D341Med (cell line): Measurements from ENCODE around the gene OLFML1.
A peak's percentile ranks its signal among the peaks of the same experiment; 100 is the strongest.
"Not testable (repeated sequence)": the region's sequence is repeated elsewhere in the genome, so short reads cannot be mapped to it uniquely, and the experiment has no call there.

Experiments
- DNase-seq: peaks from one replicate; pipeline ENCODE4 v3.0.0; 2012; ENCODE audit warnings: low spot score

The OLFML1 gene

DNA sequence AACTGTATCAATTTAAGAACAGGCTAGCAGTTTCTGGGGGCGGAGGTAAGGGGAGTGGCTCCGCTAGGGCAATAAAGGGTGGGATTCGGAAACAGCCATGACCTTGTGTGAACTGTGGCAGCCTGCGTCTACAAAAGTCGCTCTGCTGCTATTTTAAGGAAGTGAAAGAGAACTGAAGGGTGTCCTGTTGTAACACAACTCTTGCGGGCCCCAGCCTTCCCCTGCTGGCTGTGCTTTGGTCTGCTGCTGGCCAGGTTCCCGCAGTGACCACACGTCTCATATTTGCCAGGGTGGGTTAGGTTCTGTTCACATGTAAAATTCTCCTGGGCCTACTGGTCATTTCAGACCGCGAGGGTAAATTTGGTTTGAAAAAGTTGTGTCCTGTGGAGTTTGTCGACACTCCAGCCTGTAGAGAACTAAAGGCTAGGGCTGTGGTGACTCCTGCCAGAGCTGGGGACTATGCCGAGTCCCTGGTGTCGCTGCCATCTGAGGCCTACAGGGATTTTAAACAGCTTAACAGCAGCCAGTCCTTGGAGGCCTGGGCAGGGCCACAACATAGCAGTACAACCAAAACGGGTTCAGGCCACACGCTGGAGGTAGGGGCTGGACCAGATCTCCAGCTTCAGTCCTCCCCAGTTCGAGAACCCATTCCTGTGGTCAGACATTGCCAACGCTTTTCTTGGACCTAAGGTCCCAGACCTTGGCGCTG lies 27.4 kb downstream of the OLFML1 start:
- no peak for DNase-seq

DNA sequence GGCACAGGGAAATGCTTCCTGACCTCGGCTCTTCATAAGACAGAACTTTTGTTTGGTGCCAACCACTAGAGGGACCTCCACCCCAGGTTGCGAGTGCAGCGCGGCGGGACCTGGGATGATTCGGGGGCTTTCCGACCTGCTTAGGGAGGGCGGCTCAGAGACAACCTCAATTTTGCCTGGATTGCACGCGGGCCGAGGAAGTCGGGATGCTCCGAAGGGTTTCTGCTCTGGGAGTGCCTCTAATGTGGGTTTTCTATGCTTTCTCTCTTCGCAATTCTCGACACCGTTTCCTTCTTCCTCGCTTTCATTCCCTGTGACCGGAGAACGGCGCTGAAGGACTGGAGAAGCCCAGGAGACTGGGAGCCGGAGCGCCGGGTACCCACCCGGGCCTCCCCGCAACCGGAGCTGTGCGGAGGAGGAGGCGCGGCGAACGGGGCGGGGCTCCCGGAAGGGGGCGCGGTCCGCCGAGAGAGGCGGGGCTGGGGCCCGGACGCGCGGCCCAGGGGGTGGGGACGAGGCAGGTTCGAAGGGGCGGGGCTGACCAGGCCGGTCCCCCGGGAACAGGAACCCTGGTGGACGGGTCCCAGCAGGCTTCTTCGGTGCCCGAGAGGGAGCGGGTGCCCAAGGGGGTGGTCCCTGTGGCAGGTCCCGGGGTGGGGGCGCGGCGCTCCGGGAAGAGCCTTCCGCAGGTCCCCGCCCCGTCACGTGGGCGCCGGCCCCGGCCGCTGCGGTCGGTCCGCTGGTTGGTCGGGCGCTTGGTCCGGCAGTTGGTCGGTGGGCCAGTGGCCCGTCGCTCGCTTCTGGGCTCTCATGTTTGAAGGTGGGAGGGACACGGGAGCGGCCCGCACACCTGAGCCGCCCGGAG lies 28.2 kb downstream of the OLFML1 start, which contains the start of gene PPFIBP2:
TSS of gene PPFIBP2 (plus strand) at position 766 of the 865 bp plus-strand sequence. CDS start 35,477 bp downstream, outside the sequence.
- DNase-seq, result peak; percentile 88

DNA sequence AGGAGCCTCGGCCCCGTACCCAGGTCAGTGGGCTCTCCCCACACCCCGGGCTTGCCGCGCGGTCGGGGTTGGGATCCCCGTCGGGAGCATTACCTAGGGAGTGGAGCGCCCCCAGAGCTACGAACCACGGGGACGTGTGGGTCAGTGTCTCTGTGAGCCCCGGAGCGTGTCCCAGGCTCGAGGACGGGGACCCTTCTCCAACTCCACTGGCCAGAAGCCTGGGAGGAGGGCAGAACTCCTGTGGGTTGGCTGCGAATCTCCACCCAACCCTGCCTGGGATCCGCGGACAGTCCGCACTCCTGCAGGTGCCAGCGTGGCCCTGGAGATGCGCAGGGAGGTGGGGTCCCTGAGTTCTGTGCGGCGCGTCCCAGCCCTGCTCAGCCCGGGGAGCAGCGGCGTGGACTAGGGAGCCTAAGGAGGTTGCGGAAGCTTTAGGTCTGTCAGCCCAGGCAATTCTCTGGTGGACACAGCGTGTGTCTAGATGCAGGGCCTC lies 28.8 kb downstream of the OLFML1 start:
- peak; percentile 52 for DNase-seq

DNA sequence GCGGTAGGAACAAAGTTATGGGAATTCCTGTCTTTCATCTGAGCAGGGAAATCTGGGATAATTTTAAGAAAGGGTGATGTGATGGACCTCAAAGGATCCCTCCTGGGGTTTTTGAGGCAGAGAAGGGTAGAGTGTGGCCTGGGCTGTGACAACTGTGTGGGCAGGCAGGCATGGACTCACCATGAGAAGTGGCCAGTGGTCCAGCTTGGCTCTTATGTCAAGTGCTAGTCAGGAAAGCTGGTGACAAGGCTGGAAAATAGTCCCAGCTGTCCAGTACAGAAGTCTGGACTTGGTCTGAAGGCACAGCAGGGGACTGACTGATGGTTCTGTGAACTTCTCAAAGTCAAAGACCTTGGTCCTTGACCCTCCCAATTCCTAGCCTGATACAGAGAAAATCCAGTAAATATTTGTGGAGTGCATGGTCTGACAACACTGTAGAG lies 30.2 kb downstream of the OLFML1 start:
- DNase-seq, result no peak

DNA sequence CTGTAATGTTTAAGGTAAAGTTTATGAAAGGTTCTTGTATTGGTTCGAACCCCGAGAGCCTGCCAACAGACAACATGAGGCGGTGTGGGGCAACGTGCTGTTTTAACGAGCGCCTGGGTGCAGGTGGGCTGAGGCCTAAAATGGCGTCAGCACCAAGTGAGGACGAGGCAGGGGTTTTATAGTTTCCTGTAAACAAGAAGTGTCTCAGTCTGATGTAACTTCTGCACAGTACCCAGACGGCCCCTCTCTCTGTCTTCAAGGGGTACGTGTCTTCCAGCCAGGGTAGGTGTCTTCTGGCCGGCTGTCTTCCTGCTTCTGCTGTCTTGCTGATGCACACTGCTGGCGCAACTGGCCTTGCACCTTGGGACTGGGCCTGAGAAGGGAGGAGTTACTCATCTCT lies 31.2 kb downstream of the OLFML1 start:
- no peak for DNase-seq

DNA sequence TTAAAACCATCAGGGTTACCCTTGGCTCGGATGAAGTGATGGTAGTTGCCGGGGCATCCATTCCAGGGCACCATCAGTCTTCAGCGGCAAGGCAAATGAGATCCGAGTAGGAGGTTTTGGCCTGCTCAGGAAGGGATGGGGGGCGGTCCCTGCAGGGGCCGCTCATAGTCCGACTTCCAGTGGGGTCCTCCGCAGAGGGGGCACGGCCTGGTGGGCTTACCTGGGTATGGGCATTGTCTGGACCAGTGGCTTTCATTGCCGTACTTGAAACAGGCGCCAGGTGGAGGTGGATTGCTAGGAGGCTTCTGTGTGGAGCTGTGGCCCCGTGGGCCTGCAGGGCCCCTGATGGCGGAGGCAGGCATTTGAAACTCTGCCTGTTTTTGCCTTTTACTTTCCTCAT lies 32.4 kb downstream of the OLFML1 start:
- not testable (repeated sequence) for DNase-seq

DNA sequence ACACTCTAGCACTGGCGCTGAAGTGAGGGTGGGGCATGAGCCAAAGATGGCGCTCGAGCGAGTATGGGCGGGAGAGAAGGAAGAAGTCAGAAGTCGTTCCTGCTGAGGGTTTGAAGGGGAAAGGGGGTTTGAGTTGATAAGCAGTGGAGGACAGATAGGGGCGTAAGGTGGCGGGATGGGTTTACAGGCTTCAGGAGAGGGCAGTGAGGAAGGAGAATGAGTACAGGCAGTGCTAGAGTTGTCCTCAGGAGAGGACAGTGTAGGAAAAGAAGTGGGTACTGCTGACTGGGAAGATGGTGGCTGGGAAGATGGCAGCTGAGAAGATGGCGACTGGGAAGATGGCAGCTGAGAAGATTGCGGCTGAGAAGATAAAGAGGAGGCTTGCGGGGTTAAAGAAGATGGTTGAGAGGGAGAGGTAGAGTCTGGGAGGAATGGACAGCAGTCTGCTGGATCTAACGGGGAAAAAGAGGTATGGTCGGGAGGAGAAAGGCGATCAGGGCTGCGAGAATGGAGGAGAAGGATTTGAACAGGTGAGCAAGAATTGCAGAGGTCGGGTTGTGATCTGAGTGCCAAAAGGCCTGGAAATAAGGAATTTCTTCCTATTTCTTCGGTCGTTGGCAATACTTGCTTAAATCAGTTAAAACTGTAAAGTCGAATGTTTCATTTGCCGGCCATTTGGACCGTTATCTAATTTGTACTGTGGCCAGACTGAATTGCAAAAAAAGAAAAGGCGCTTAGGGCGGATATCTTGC lies 33.7 kb downstream of the OLFML1 start:
- DNase-seq, result no peak

DNA sequence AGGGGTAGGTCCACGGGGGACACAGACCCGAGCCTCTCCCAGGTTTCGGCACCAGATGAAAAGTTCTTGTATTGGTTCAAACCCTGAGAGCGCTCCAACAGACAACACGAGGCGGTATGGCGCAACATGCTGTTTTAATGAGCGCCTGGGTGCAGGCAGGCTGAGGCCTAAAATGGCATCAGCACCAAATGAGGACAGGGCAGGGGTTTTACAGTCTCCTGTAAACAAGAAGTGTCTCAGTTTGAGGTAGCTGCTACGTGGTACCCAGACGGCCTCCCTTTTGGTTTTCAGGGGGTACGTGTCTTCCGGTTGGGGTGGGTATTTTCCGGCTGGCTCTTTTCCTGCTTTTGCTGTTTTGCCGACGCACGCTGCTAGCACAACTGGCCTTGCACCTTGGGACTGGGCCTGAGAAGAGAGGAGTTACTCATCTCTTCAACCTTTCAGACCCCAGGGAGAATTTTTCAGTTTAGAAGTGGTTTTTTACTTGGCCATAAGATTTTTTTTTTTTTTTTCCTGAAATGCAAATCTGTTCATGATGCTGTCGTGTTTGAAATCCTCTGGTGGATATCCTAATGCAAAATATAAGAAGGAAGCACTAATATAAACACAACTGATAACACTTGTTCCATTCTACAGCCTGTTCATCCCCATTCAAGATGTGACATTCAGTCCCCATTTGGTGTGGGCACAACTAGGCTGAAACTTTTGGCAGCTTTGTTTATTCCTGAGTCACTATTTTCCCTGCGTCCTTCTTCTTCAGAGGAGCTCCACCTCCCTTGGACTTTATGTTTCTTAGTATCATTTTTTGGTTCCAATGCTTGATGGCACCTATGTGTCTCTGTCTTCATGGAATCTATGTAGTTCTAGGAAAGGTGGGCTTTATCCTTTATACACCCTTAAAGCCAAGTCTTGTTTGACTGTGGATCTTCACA lies 35.0 kb downstream of the OLFML1 start:
- DNase-seq, result no peak

DNA sequence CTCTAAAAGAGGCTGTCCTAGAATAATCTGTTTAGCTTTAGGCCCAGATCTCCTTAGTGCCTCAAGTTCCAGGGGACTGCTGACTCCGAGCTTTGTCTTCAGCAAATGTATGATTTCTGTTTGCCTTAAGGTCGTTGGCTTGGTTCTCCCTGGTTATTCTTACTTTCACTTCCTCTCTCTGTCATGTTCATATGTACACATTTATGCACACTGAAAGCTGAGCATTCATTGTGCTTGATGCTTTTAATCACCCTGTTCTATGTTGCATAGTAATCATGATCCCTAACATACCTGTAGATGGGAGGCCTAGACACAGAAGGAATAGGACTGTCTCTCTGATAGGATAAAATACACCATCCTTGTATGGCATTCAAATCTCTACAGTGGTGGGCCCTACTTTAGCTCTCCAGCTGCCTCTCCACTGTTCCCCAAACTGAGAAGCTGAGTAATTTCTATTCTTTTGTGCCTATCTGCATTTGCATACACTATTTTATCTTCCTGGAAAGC lies 35.7 kb downstream of the OLFML1 start:
- DNase-seq, result no peak

DNA sequence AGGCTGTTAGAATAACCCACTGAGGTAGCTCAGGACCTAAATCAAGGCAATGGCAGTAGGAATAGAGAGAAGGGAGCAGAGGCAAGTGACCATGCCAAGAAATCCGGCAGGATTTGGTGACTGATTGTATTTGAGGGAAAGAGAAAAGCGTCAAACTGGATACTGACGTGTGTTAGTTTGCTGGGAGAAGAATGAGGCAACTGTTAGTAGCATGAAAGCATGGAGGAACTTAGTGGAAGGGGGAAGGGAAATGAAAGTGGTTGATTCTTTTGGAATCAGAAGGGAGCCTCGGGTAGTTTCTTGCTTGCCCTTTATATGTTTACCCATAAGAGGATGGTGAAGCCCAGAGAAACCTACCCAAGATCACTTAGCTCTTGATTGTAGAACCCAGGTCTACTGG lies 36.8 kb downstream of the OLFML1 start:
- DNase-seq, result no peak

DNA sequence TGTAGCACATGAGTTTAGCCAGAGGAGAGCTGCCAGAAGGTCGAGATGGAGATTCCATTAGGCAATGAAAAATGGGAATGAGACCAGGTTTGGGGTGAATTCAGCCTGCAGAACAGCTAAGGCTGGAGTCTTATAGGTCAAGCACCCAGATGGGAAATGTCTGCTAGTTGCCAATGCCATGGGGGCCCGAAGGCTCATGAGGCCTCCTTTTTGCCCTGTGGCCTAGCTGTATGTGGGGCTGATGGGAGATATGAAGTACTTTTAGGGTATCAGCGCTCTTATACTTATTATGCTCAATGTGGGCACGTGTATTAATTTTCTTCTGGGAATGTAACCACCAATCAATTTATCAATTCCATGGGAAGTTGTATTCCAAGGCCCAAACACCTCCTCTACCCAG lies 37.2 kb downstream of the OLFML1 start:
- no peak for DNase-seq

DNA sequence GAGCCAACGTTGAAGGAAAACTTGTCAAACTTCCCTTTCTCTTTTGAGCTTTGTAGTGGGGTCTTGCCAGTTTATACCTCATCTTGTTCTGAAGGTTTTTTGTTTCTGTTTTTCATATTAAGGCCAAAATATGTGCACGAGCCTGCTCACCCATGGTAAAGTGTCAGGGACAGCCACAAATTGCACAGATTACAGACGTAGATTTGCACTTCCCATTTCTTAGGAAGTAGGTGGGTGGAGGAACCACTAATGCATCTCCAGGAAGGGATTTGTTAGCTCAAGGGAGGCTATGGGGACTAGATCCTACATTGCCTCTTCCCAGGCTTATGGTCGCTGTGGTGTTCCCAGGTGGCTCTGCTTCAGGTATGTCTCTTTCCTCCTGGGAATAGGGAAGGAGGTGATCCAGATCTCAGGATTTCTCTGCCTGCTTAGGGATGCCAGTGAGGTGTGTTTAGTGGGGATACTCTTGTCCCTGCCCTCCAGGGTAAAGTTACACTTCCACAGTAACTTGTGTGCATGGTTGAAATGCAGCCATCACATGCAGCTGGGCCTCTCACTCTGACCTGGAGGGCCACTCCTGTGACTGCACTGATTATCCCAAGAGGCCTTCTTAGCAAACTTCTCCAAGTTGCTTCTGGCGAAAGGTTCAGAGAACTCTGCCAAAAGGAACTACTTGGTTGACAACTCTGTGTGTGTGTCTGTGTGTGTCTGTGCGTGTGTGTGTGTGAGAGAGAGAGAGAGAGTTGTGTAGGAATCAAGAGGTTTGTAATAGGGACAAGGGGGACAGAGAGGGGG lies 38.3 kb downstream of the OLFML1 start:
- DNase-seq, result no peak

DNA sequence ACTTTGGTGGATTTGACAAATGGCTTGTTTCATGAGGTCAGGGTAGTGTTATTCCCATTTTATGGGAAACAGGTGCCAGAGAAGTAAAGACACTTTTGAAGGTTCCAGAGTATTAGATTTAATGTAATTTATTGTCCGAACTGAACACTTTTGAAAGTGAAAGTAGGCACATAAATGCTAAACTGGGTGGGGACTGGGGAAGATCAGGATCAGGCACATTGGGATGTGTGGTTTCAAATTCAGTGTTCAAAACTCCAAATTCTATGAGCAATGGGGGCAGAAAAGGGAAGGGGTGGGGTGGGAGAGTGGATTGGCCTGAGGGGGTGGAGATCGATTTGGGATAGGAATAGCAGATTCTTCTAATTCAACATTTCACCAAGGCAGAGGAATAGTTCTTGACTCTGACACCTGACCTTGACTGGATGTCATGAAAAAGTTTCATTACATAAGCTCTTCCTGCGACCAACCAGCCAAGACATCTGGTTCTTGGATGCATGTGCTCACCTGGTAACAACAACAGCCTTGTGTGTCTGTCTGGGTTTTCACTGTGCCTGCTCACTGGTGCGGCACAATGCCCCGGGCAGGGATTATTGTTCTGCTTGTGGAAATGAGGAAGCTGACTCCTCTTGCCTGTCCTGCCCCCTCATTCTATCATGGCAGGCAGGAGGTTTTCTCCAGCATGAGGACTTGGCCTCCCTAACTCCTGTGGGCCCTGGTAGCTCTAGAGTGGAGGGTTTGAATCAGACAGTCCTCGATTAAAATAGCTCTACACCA lies 39.3 kb downstream of the OLFML1 start:
- DNase-seq, result no peak

DNA sequence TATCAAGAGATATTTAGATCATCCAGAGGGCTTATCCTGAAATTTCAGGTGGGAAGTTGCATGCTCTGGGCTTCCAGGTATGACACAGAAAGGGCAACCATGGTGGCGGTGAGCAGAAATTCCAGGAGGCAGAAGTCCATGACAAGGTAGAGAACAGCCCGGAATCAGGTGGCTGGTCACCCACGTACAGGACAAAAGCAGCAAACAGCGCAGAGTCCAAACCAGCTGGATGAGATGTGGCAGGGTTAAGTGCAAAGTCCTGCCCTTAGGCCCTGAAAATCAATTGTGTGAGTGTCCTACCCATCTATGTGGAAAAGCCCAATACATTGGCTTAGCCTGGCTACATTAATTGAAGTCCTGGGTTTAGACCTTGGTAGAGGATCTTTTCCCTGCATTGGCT lies 40.1 kb downstream of the OLFML1 start:
- no peak for DNase-seq

DNA sequence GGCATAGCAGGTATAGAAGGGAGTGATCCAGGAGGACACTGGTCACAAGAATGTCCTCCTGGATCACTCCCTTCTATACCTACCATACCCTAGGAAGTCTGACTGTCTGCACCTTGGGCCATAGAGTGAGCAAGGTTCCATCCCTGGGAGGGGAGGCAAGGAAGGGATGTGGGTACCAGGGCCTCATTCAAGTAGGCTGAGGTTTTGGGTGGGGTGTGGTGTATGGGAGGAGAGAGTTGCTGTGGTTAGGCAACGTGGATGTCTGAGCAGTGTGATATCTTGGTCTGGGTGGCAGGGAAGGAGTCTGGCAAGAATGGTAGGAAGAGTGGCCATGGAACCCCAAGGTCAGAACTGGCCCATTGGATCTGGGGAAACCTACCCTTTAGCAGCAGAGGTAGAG lies 41.7 kb downstream of the OLFML1 start:
- no peak for DNase-seq

DNA sequence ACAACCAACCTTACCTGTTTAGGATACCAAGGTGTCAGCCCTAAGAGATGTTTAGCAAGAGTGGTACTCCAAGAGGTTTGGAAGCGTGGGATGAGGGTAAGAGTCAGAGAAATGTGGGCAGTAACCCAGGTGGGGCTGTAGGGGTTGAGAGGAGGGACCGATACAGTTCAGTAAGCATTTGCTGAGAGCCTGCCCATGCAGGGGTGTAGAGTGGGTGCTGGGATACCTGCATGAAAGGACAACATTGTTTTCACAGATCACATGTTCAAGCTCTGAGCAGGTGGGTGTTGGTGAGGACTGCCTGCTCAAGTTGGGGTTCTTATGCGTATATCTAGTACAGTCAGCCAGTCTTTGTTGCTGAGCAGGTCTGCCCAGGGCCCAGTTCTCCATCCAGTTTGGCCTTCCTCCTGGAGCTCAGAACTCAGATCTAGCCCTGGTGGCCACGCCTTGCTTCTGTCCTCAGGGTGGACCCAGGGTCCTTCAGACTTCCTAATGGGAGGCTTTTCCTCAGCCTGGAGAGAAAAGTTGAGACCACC lies 43.3 kb downstream of the OLFML1 start:
- no peak for DNase-seq

DNA sequence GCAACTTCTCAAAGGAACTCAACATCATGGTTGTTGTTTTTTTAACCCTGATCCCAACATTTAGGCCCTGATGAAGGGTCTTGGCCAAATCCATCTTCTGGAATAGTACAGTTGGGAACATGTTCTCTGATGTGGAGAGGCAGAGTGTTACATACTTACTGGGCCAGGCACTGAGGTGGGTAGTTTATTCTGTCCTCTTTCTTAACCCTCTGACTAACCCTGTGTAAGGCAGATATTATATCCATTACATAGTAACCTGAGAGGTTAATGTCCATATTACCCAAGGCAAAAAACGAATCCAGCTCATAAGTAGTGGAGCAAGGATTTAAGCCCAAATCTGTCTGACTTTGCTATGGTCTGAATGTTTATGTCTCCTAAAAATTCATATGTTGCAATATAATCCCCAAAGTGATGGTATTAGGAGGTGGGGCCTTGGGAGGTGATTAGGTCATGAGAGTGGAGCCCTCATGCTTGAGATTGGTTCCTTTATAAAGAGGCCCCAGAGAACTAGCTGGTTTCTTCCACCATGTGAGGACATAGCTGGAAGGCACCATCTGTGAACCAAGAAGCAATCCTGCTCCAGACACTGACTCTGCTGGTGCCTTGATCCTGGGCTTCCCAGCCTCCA lies 44.8 kb downstream of the OLFML1 start:
- DNase-seq, result no peak

DNA sequence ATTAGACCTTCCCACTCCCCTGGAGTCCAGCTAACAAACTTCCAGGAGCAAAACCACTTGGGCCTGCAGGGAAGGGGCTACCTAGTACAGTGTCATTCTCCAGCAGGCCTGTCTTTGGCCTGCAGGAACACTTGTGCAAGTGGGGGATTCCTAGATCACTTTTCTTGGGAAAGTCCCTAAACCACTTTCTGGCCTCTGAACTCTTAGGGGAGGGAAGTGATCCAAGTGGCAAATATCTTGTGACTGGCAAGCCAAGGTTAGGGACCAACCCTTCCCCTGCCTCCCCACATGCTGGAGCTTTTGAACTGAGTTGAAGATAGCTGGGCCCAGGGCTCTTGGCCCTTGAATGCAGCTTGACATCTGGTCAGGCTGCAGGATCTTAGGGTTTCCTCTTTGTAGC lies 45.7 kb downstream of the OLFML1 start:
- DNase-seq, result no peak
